GM10248 (cell line): ENCODE data around the gene SKAP1.

Experiments used
- CTCF ChIA-PET: fragments of 300-600 bp; sonication (Branson Sonifier 250); formaldehyde crosslinking; extraction: SDS; loops from one replicate; lab custom pipeline; 2021; ENCODE audit warnings: antibody characterized with exemption; lab: Yijun Ruan, JAX
- POLR2A ChIA-PET: fragments of 350-650 bp; sonication (Branson Sonifier 250); formaldehyde crosslinking; extraction: SDS; loops from one replicate; lab custom pipeline; 2020; ENCODE audit warnings: antibody characterized with exemption; lab: Yijun Ruan, JAX
- DNase-seq: peaks from one replicate; pipeline ENCODE4 v3.0.0; 2012; ENCODE audit errors: extremely low spot score
- TF ChIP-seq, protein P1 (sequence below): IDR thresholded peaks from 2 replicates; pipeline ENCODE4 v1.5.1; 2012; ENCODE audit warnings: mild to moderate bottlenecking, low read depth; ENCODE audit errors: extremely low read depth, missing control alignments, control extremely low read depth

SKAP1 gene

DNA sequence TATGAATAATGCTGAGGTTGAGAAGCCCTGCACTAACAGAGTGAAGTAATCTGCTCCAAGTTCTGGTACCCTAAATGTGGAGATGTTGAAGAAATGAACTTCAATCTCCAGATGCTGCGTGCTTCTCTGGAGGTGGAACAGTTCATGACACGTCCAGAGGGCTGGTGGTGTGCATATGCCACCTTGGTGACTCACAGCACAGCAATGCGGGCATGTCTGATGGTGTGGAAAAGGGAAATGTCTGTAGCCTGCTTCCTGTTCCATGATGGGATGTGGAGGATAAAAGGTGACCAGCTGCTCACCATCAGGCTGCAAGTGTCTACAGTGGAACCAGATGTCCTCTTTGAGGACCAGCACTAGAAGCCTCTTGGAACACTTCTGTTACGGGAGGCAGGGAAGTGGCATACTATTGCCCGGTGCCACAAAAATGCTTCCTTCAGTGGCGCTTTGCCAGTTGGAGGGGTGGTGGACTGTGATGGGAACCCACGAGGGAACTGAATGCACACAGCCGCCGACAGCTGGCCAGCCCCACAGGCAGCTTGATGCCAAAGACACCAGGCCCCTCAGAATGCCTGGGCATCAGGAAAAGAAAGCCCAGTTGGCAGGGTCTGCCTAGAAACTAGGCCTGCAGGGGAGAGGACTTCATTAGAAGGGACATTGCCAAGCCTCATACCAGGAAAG, 302.5 kb downstream of the SKAP1 start:
- POLR2A ChIA-PET = no interaction called here
- DNase-seq = no peak

DNA sequence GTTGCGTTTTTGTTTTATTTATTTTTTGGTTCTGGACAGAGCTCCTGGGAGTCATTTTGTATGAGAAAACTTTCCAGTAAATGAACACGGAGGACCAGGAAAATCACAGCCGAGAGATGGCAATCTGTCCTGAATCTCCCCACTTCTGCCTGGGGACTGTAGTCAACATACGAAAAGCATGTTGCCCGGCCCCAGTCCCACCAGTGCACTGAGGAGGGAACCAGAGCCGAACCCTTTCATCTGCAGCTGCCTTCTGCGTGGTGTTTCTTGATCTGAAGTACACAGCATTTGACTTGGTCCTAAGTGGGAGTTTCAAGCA, 303.5 kb downstream of the SKAP1 start:
- no peak for DNase-seq
- ChIA-PET CTCF (interaction anchor here (1.2 to 1.8 kb wide), 5 partner anchors 9 to 51 kb away, joined by 4 to 6 read pairs (median 5); no protein-coding TSS in a partner anchor), POLR2A (no interaction called here)
- TF ChIP-seq, protein P1, sequence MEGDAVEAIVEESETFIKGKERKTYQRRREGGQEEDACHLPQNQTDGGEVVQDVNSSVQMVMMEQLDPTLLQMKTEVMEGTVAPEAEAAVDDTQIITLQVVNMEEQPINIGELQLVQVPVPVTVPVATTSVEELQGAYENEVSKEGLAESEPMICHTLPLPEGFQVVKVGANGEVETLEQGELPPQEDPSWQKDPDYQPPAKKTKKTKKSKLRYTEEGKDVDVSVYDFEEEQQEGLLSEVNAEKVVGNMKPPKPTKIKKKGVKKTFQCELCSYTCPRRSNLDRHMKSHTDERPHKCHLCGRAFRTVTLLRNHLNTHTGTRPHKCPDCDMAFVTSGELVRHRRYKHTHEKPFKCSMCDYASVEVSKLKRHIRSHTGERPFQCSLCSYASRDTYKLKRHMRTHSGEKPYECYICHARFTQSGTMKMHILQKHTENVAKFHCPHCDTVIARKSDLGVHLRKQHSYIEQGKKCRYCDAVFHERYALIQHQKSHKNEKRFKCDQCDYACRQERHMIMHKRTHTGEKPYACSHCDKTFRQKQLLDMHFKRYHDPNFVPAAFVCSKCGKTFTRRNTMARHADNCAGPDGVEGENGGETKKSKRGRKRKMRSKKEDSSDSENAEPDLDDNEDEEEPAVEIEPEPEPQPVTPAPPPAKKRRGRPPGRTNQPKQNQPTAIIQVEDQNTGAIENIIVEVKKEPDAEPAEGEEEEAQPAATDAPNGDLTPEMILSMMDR = no peak

More for the DNA sequence above, 302.5 kb downstream of the SKAP1 start:
- TF ChIP-seq, protein P1 = no peak
- CTCF ChIA-PET = interaction anchor here (1.5 to 6.9 kb wide), 3 partner anchors 13 to 46 kb away, joined by 4 to 60 read pairs (median 5); no protein-coding TSS in a partner anchor

DNA sequence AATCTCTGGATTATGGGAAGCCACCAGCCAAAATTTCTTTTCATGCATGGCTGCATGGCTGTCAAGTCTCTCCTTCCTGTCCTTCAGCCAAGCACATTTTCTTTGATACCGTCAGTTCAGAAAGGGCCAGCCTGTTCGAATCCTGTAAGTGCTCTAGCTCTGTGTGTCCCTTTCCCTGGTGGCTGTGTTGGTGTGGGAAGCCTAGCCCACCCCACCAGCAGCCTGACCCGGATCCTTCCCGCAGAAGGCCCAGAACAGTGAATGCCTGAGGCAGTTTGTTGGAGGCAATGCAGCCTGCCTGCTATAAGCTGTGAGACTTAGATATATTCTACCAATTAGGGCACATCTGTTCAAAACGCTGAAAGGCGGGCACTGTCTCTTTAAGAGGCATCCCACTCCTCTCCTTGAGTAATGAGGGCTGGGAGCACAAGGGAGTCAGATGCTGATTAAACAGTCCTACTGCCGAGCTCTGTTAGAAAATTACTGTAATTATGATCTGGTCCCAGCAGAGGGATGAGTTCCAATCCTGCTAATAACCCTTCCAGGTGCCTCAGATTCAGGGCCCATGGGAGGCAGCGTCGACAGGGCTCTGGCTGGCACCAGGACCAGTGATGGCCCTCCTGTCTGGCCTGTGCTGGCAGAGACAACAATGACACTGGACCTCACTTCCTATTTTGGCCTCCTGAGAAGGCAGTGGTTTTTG, 304.0 kb downstream of the SKAP1 start:
- no peak for DNase-seq
- ChIA-PET CTCF (interaction anchor here (1.2 to 5.7 kb wide), 6 partner anchors 9 to 50 kb away, joined by 4 to 38 read pairs (median 5); no protein-coding TSS in a partner anchor), POLR2A (no interaction called here)
- TF ChIP-seq, protein P1 = no peak

DNA sequence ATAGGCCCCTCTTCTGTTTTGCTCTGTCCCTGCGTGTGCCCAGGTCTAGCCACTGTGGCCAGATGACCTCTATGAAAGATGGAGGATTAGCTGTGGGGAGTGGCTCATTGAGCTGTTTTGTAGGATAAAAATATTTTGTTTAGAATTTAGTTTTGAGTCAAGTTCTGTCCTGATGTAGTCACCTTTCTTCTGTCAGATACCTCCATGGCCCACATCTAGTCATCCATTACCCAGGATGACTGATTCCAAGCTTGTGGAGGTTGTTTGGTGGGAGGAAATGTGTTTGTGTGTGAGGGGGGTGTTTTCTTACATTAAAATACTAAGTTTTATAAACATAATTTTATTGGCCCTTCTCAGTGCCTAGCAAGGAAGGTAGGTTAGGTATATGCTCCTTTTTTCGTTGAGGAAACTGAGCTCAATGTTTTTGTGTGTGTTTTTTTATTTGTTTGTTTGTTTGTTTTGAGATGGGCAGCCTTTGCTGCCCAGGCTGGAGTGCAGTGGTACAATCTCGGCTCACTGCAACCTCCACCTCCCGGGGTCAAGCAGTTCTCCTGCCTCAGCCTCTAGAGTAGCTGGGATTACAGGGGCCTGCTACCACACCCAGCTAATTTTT, 306.1 kb downstream of the SKAP1 start:
- POLR2A ChIA-PET = interaction anchor here (0.5 to 1.0 kb wide), 2 partner anchors 8 to 10 kb away, joined by 3 to 4 read pairs; no protein-coding TSS in a partner anchor
- DNase-seq = no peak
- CTCF ChIA-PET = interaction anchor here (0.9 to 5.7 kb wide), 13 partner anchors 8 to 469 kb away, joined by 3 to 38 read pairs (median 4); partner anchors contain the start of genes CDK5RAP3 and SNX11
- TF ChIP-seq, protein P1 = no peak

DNA sequence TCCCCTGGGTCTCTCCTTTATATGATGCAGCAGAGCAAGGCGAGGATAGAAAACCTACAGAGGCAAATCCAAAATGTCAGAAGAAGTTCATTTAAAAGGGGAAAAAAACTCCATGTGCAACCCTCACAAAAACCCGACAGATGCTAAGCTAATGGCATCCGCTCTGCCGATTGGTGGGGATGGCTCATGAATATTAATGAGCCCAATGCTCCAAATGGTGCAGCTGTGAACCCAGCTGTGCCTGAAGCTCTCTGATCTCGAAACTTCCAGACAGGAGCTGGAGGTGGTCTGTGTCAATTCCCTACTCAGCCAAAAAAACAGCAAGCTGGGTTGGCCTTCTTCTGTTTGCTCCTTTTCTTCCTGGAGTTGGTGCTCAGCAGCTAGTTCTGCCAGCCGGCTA, 306.9 kb downstream of the SKAP1 start:
- CTCF ChIA-PET = interaction anchor here (0.9 to 5.7 kb wide), 12 partner anchors 9 to 469 kb away, joined by 3 to 38 read pairs (median 4); partner anchors contain the start of gene SNX11
- no peak for DNase-seq
- POLR2A ChIA-PET = interaction anchor here (0.5 kb wide), 1 partner anchor 20 kb away, joined by 3 read pairs; no protein-coding TSS in a partner anchor
- TF ChIP-seq, protein P1 = no peak

DNA sequence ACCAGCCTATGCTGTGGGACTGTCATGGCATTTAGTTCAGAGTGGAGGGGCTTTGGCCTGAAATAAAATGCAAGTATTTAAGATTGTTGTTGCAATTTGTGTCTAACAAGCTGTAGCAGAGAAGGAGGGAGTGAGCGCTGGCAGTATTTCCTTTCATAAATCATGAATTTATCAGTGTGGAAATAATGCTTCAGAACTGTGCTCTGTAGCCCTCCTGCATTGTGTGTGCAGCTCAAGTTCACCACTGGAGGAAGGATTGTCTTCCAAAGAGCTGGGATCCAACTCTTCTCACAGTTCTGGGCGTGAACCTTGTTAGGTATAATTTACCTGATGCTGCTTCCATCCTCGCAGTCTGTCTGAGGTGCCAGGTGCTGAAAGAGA, 307.4 kb downstream of the SKAP1 start:
- TF ChIP-seq, protein P1 = no peak
- CTCF ChIA-PET = interaction anchor here (0.9 to 5.7 kb wide), 10 partner anchors 10 to 137 kb away, joined by 3 to 38 read pairs (median 7); partner anchors contain the start of gene SNX11
- POLR2A ChIA-PET = no interaction called here
- DNase-seq = no peak
